Peyer's patch (tissue), 4 donors: ENCODE measurements around the gene TIGIT.

Experiments
- CTCF ChIP-seq, 6 experiments: fragments of 450-650 bp in 4 of 6; fragments of 200-600 bp in 2 of 6; sonication (generic) in 1 of 6; IDR thresholded peaks; one replicate each; pipeline ENCODE4 v1.5.1; 2017 to 2019; ENCODE audit warnings: antibody characterized with exemption in 6 of 6, mild to moderate bottlenecking in 3 of 6, moderate library complexity in 1 of 6
- POLR2A ChIP-seq, 2 donors: fragments of 450-650 bp; IDR thresholded peaks; one replicate each; pipeline ENCODE4 v1.5.1; 2017; ENCODE audit warnings: antibody characterized with exemption in 2 of 2, mild to moderate bottlenecking in 2 of 2, moderate library complexity in 2 of 2

- TF ChIP-seq CTCF (IDR thresholded peaks at IDR 0.05) = peak; percentile 63 to 92 (median 86)
- no peak for TF ChIP-seq POLR2A (IDR thresholded peaks at IDR 0.05)
Measured at GRCh38 chr3:114290911-114291901, 2.6 kb upstream of the TIGIT start.
